Fibroblast of skin of abdomen (primary cell): Measurements from ENCODE around the gene CCDC195. TPM values are rescaled to one million over a fixed set of nuclear protein-coding genes. Genes with fewer than 3 reads are reported as not detected.

Experiments
- DNase-seq: peaks from one replicate; pipeline ENCODE4 v3.0.0-alpha.2; 2013
- polyA plus RNA-seq, 2 experiments: library from polyadenylated mRNA; unstranded; fragments of 120-200 nt; gene quantifications; one replicate each; pipeline ENCODE4 v1.2.1, GENCODE V29; 2013; ENCODE audit not compliant: insufficient read length in 2 of 2

The CCDC195 gene, protein sequence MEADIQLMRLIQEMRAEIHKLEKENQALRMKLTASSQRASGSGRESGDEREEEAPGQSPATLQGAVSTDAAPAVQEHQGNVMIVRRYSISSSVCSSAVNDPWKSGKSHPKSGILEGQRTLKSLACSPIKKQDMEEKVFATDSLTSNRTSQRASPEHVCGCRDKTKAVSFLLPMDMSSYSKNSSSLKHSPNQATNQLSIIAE
- not detected for polyA plus RNA-seq (2013, experiment 1 of 2; ENCODE audit: insufficient read length)
- polyA plus RNA-seq (2013, experiment 2 of 2; ENCODE audit: insufficient read length) = not detected

DNA sequence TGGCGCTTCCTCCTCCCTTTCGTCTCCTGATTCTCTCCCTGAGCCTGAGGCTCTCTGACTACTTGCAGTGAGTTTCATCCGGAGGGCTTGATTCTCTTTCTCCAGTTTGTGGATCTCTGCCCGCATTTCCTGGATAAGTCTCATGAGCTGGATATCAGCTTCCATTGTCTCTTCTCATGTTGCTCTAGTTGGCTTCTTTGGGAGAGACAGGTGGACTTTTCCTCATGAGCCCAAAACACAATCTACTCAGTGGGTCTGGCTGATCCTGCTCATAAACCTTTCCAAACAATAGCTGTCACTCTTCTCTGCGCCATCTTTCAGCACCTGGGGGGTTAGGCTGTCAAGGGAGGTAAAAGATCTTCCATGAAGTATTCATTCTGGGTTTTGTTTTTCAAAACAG, at the start of gene CCDC195:
Gene CCDC195, minus strand, starts transcription at position 165 of the 400 bp plus-strand sequence. Its CDS starts 0 bp downstream, at position 165.
- no peak for DNase-seq

GRCh38 chr2:224764565-224765236, 48.5 kb upstream of the CCDC195 start:
- DNase-seq = no peak

GRCh38 chr2:224757934-224758548, 41.9 kb upstream of the CCDC195 start:
- DNase-seq = no peak

DNA sequence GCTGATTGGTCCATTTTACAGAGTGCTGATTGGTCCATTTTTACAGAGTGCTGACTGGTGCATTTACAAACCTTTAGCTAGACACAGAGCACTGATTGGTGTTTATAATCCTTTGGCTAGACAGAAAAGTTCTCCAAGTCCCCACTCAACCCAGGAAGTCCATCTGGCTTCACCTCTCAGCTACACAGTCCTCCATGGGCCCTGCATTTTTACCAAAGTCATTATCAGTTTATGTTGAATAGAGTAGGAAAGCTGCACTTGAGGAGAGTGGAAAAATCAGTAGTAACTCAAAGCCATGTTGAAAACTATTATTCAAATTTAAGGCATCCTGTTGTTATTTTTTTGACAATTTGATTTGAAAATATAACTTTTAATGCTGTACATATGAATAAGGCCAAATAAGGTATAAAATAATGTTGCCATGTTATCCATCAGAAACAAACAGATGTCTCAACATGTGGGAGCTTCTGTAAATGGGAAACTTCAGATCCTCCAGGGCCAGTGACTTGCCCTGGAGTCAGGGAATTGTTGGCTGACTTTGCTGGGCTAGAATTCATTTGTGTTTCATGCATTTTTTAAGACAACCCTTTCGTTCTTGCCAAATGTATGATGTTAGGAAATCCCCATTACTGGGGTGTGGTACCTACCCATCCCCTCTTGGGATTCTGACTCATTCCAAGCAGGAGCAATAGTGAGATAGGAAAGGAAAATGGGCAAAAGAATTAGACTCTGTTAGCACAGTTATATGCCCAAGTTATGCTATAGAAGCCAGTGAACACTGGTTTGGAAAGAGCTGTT, 37.8 kb upstream of the CCDC195 start:
- peak; percentile 64 for DNase-seq

- DNase-seq = no peak
Observed at GRCh38 chr2:224751996-224752698, 36.0 kb upstream of the CCDC195 start.

DNA sequence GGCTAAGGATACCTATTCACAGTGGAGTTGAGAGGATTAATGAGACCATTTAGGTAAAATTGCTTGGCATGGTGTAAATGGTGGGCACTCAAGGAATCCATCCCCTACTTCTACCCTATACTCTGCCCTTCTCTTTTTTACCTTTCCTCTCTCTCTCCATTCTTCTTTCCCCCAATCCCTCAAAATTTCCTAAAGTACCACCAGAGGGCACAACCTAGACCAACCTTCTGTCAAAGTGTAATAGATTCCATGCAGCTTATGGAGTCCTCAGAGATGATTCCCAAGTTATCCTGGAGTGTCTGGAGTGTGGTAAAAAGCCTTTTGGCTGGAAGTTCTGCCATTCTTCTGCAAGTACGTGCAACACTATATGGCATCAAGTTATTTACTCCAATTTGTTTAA, 33.0 kb upstream of the CCDC195 start:
- DNase-seq = no peak

- no peak for DNase-seq
Observed at GRCh38 chr2:224747765-224748164, 31.6 kb upstream of the CCDC195 start.

GRCh38 chr2:224736227-224736626, 20.1 kb upstream of the CCDC195 start:
- no peak for DNase-seq

DNA sequence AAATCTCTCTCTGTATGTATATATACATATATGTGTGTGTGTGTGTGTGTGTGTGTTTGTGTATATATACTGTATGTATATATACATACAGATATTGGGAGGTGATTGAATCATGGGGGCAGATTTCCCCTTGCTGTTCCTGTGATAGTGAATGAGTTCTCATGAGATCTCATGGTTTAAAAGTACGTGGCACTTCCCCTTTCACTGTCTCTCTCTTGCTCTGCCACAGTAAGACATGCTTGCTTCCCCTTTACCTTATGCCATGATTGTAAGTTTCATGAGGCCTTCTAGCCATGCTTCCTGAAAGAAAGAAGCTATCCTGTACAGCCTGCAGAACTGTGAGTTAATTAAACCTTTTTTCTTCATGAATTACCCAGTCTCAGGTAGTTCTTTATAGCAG, 18.8 kb upstream of the CCDC195 start:
- no peak for DNase-seq

- DNase-seq = peak; percentile 38
Observed at GRCh38 chr2:224731665-224732064, 15.5 kb upstream of the CCDC195 start.

GRCh38 chr2:224729435-224729834, 13.3 kb upstream of the CCDC195 start:
- DNase-seq = no peak

- DNase-seq = peak; percentile 10
Observed at GRCh38 chr2:224724331-224724730, 8.2 kb upstream of the CCDC195 start.

GRCh38 chr2:224723586-224724217, 7.5 kb upstream of the CCDC195 start:
- DNase-seq = peak; percentile 73

DNA sequence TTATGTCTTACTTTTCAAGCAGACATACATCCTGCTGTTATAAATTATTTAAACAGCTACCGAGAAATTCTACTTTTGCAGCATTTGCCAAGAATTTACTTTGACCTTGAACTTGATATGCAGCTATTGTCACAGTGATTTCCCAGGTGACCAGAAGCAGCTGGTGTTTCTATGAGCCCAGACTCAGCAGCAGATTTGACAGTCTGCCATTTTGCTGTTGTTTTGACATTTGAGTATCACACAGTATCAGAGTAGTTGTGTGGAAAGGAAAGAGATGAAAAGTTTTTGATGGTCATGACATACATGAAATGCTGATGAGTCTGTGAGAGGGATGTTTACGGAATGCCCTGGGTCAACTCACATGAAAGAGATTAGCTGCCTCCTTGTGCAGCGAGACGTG, 6.6 kb upstream of the CCDC195 start:
- no peak for DNase-seq

GRCh38 chr2:224722250-224722649, 6.1 kb upstream of the CCDC195 start:
- DNase-seq = peak; percentile 72

DNA sequence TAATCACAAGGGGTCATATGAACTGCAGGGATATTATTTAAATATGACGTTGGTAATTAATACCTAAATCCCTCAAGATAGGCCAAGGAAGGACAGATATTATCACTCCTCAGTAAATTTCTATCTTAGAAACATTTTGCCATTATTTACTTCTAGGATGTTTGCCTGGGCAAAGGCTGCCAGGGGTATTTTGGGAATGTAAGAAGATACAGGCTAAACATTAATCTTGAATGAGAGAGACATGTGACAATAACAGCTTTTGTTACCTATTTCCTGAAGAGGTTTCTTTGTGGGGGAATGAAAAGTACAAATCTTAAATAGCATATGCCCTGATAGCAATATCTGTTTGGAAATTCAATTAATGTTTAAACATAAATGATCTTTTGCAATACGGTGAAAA, 756 bp upstream of the CCDC195 start:
- no peak for DNase-seq

DNA sequence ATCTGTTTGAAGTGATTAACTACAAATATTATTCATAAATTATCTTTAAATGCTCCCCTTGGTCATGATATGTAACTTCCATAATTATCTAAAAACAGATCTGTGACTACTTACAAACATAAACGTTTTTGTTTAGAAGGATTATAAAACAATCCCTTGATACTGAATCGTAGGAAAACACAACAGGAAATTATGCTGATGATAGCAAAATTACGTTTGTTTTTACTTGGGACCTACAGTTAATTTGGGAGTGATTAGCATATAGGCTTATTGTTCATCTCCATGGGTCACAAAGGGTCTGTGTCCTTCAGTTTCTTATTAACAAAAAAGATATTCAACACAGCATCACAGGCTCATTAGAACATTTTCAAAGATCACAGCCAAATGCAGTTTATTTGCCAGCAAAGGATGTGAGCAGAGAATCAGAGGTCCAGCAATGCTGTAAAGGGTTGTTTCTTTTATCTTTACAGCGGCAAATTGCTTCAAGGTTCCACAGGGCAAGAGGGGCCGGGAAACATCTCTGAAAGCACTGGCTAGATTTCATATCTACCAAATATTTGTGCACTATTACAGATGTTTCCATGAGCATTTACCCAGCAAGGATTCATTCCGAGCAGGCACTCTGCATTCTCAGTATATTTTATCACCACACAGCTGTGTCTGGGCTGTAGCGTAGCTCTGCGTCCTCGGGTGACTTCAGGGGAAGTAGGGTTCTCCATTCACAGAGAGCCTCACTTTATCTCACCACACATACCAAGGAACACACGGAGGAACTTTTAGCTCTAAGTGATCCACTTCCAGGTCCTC, 4.1 kb downstream of the CCDC195 start:
- peak; percentile 47 for DNase-seq

- DNase-seq = no peak
Observed at GRCh38 chr2:224711381-224711780, 4.8 kb downstream of the CCDC195 start.

- DNase-seq = peak; percentile 5
Observed at GRCh38 chr2:224709301-224709700, 6.9 kb downstream of the CCDC195 start.

DNA sequence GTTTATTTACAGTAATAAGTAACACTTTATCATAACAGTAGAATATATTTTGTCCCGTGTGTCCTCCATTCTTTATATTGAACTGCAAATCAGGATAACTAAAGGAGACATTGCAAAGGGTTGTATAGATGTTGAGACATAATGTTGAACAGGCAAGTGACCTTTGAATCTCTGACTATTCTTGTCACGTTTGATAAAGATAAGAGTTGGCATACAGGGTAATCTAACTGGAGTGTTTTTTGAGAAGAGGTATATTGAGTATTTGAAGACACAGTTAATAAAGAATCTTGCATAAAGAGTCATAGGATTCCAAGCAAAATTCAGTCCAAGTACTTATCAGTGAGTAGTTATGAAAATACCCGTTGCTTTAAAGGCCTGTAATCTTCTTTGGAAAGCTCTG, 21.7 kb downstream of the CCDC195 start:
- no peak for DNase-seq

DNA sequence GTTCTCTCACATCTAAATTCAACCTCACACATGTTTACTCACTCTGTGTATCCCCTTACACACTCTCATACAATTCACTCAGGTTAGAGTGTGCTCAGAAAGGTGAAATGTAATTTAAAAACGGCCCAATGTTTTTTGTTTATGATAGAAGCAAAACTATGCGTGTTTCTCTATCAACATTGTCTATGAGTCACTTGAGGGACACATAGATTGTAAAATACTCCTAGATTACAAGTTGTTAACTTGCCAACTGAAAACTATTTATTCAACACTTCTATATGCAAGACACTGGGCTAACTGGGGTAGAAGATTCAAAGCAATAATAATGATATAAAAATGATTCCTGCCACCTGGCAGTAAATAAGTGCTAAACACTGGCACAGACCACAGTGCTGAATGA, 24.6 kb downstream of the CCDC195 start:
- DNase-seq = no peak
